NCI-H748 (cell line): ENCODE measurements around the gene MBTPS1.
A peak's percentile ranks its signal among the peaks of the same experiment; 100 is the strongest.

Experiments
- DNase-seq: peaks from one replicate; lab custom pipeline; 2025; ENCODE audit not compliant: unreplicated experiment; lab: John Stamatoyannopoulos, UW

Gene MBTPS1

GRCh38 chr16:84080378-84080777 is 36.4 kb downstream of the MBTPS1 start:
- no peak for DNase-seq

GRCh38 chr16:84079664-84080063 is 37.1 kb downstream of the MBTPS1 start:
- DNase-seq = no peak

GRCh38 chr16:84075376-84075775 is 41.4 kb downstream of the MBTPS1 start:
- no peak for DNase-seq

- DNase-seq = no peak
Observed at GRCh38 chr16:84074721-84075120, 42.0 kb downstream of the MBTPS1 start.

GRCh38 chr16:84072014-84072413 is 44.7 kb downstream of the MBTPS1 start:
- DNase-seq = no peak

- DNase-seq = no peak
Observed at GRCh38 chr16:84071121-84071520, 45.6 kb downstream of the MBTPS1 start.

- no peak for DNase-seq
Observed at GRCh38 chr16:84069540-84069939, 47.2 kb downstream of the MBTPS1 start.

- no peak for DNase-seq
Observed at GRCh38 chr16:84068783-84069462, 47.8 kb downstream of the MBTPS1 start.

GRCh38 chr16:84068041-84068440 is 48.7 kb downstream of the MBTPS1 start:
- no peak for DNase-seq

GRCh38 chr16:84067640-84068039 is 49.1 kb downstream of the MBTPS1 start:
- DNase-seq = no peak

- peak; percentile 43 for DNase-seq
Observed at GRCh38 chr16:84065536-84066132, 51.1 kb downstream of the MBTPS1 start.

- DNase-seq = no peak
Observed at GRCh38 chr16:84063980-84064379, 52.8 kb downstream of the MBTPS1 start.

GRCh38 chr16:84062734-84063640 is 53.8 kb downstream of the MBTPS1 start:
- peak; percentile 58 for DNase-seq

GRCh38 chr16:84061236-84061819 is 55.4 kb downstream of the MBTPS1 start:
- no peak for DNase-seq

GRCh38 chr16:84059946-84060901 is 56.5 kb downstream of the MBTPS1 start:
- DNase-seq = no peak

- no peak for DNase-seq
Observed at GRCh38 chr16:84059111-84059510, 57.6 kb downstream of the MBTPS1 start.

- no peak for DNase-seq
Observed at GRCh38 chr16:84058664-84059063, 58.1 kb downstream of the MBTPS1 start.

- no peak for DNase-seq
Observed at GRCh38 chr16:84058211-84058610, 58.5 kb downstream of the MBTPS1 start.

GRCh38 chr16:84056933-84057332 is 59.8 kb downstream of the MBTPS1 start:
- no peak for DNase-seq
